Vagina (tissue), 2 donors: Measurements from ENCODE around the gene ADGRG4. TPM values are rescaled to one million over a fixed set of nuclear protein-coding genes. Genes with fewer than 3 reads are reported as not detected.

Experiments used
- DNase-seq, 2 donors: peaks; one replicate each; pipeline ENCODE4 v3.0.0-alpha.2; 2017; ENCODE audit errors: extremely low spot score in 2 of 2
- H3K27ac ChIP-seq: fragments of 200-600 bp; sonication (generic); one replicate; pipeline ENCODE4 v1.5.1; 2019
- H3K27me3 ChIP-seq: fragments of 200-600 bp; sonication (generic); one replicate; pipeline ENCODE4 v1.5.1; 2019
- H3K36me3 ChIP-seq, 2 donors: fragments of 200-600 bp; sonication (generic); one replicate each; pipeline ENCODE4 v1.5.1; 2017 to 2019
- H3K4me1 ChIP-seq: fragments of 200-600 bp; sonication (generic); one replicate; pipeline ENCODE4 v1.5.1; 2019
- H3K4me3 ChIP-seq, 2 donors: fragments of 200-600 bp; sonication (generic); 1 replicate in 1 of 2; 2 replicates in 1 of 2; pipeline ENCODE4 v1.5.1; 2016 to 2019
- H3K9me3 ChIP-seq: fragments of 200-600 bp; sonication (generic); one replicate; pipeline ENCODE4 v1.5.1; 2019
- CTCF ChIP-seq, 3 experiments: fragments of 450-650 bp in 2 of 3; fragments of 200-600 bp in 1 of 3; sonication (generic) in 1 of 3; IDR thresholded peaks; one replicate each; pipeline ENCODE4 v1.5.1; 2017 to 2019; ENCODE audit warnings: antibody characterized with exemption in 3 of 3, mild to moderate bottlenecking in 2 of 3, moderate library complexity in 2 of 3
- POLR2A ChIP-seq, 2 donors: fragments of 450-650 bp; IDR thresholded peaks; one replicate each; pipeline ENCODE4 v1.6.1; 2017; ENCODE audit warnings: antibody characterized with exemption in 2 of 2, mild to moderate bottlenecking in 2 of 2, moderate library complexity in 2 of 2
- POLR2AphosphoS5 ChIP-seq, 2 donors: sonication (generic); formaldehyde crosslinking; IDR thresholded peaks; one replicate each; pipeline ENCODE4 v1.9.0; 2017; ENCODE audit warnings: antibody characterized with exemption in 2 of 2, mild to moderate bottlenecking in 2 of 2, low read depth in 1 of 2; ENCODE audit not compliant: insufficient read depth in 1 of 2
- intact Hi-C: fragments of 100-400 bp; cut with DNase I; formaldehyde crosslinking; loops from one replicate; pipeline ENCODE4 v1.15.1; 2023
- total RNA-seq: library from RNA; depleted of rRNA; stranded (reverse); fragments of >200 nt; gene quantifications from one replicate; pipeline ENCODE4 v1.2.3, GENCODE V29; 2016

ADGRG4 gene
- total RNA-seq, 1 donor from 2014 or later, result 0.25 TPM

GRCh38 chrX:136457303-136457917 lies 156.6 kb downstream of the ADGRG4 start:
- Histone ChIP-seq H3K4me1 (no peaks in the 10 kb centered on the region), H3K27ac (no peak overlapping the region), H3K9me3 (no peaks in the 10 kb centered on the region), H3K27me3 (no peaks in the 10 kb centered on the region), H3K36me3 (no peaks in the 10 kb centered on the region), H3K4me3 (no peak overlapping the region)
- intact Hi-C loops, result no loop called here
- no peak for DNase-seq
- TF ChIP-seq POLR2AphosphoS5 (IDR thresholded peaks at IDR 0.05; ENCODE audit: insufficient read depth in 1 of 2, low read depth in 1 of 2), result no peak
- TF ChIP-seq CTCF (IDR thresholded peaks at IDR 0.05), result no peak
- TF ChIP-seq POLR2A (IDR thresholded peaks at IDR 0.05), result no peak

- intact Hi-C loops, result no loop called here
- no peak overlapping the region for H3K27ac ChIP-seq
- no peaks in the 10 kb centered on the region for H3K27me3 ChIP-seq
- H3K4me3 ChIP-seq, result no peak overlapping the region
- H3K36me3 ChIP-seq, result no peaks in the 10 kb centered on the region
- TF ChIP-seq POLR2AphosphoS5 (IDR thresholded peaks at IDR 0.05; ENCODE audit: insufficient read depth in 1 of 2, low read depth in 1 of 2) (no peak), CTCF (IDR thresholded peaks at IDR 0.05) (no peak), POLR2A (IDR thresholded peaks at IDR 0.05) (no peak)
- no peaks in the 10 kb centered on the region for H3K9me3 ChIP-seq
- DNase-seq, result no peak
- H3K4me1 ChIP-seq, result no peaks in the 10 kb centered on the region
These were observed 163.8 kb downstream of the ADGRG4 start for GRCh38 chrX:136464589-136464988.

Other genes starting within 250 kb of the ADGRG4 start
- 337 TPM for gene FHL1, start 153.4 kb upstream of the ADGRG4 start, total RNA-seq
- gene MAP7D3, start 49.6 kb upstream of the ADGRG4 start, total RNA-seq, result 15.0 TPM
- not detected for gene BRS3, start 187.0 kb downstream of the ADGRG4 start, total RNA-seq
- gene HTATSF1, start 196.6 kb downstream of the ADGRG4 start, total RNA-seq, result 60.9 TPM
- gene VGLL1, start 231.3 kb downstream of the ADGRG4 start, total RNA-seq, result not detected